Natural killer cell treated with Interleukin-12 subunit alpha and Interleukin-12 subunit beta and Interleukin-15 and Interleukin-18, amount 100 ng/mL, for 72 hours (primary cell): ENCODE measurements around the gene FARP2. TPM values are rescaled to one million over a fixed set of nuclear protein-coding genes. Genes with fewer than 3 reads are reported as not detected.
A peak's percentile ranks its signal among the peaks of the same experiment; 100 is the strongest.
"Not testable (repeated sequence)": the region's sequence is repeated elsewhere in the genome, so short reads cannot be mapped to it uniquely, and the experiment has no call there.

Experiments
- ATAC-seq, 2 donors: fragments of 150-1000 bp; cut with Tn5 transposase in 1 of 2; sonication (Bioruptor Pico), chemical (Tn5 transposase) in 1 of 2; 2 replicates each; pipeline ENCODE4 v1.10.0; 2021
- DNase-seq: peaks from one replicate; pipeline ENCODE4 v3.0.0; 2022; ENCODE audit warnings: low spot score
- H3K27ac Mint-ChIP-seq, 2 donors: 1 replicate in 1 of 2; 2 replicates in 1 of 2; pipeline ENCODE4 v1.8.0; 2022; ENCODE audit warnings: mixed read lengths in 2 of 2, mild to moderate bottlenecking in 1 of 2, moderate library complexity in 1 of 2
- H3K27me3 Mint-ChIP-seq, 2 donors: 1 replicate in 1 of 2; 2 replicates in 1 of 2; pipeline ENCODE4 v1.8.0; 2022; ENCODE audit warnings: mixed read lengths in 2 of 2
- H3K36me3 Mint-ChIP-seq: one replicate; pipeline ENCODE4 v1.8.0; 2022; ENCODE audit warnings: mixed read lengths
- H3K4me1 Mint-ChIP-seq, 2 donors: 1 replicate in 1 of 2; 2 replicates in 1 of 2; pipeline ENCODE4 v1.8.0; 2022; ENCODE audit warnings: low read depth in 2 of 2, mixed read lengths in 2 of 2, mild to moderate bottlenecking in 1 of 2
- H3K4me3 Mint-ChIP-seq: one replicate; pipeline ENCODE4 v1.8.0; 2022; ENCODE audit warnings: mixed read lengths
- H3K9me3 Mint-ChIP-seq: 2 replicates; pipeline ENCODE4 v1.8.0; 2022; ENCODE audit warnings: mixed read lengths
- total RNA-seq, 2 donors: library from RNA; stranded (reverse); gene quantifications; one replicate each; pipeline ENCODE4 v1.2.3, GENCODE V29; 2022

Gene FARP2
- total RNA-seq, 2 donors from 2014 or later: 49.2 to 77.3 TPM

DNA sequence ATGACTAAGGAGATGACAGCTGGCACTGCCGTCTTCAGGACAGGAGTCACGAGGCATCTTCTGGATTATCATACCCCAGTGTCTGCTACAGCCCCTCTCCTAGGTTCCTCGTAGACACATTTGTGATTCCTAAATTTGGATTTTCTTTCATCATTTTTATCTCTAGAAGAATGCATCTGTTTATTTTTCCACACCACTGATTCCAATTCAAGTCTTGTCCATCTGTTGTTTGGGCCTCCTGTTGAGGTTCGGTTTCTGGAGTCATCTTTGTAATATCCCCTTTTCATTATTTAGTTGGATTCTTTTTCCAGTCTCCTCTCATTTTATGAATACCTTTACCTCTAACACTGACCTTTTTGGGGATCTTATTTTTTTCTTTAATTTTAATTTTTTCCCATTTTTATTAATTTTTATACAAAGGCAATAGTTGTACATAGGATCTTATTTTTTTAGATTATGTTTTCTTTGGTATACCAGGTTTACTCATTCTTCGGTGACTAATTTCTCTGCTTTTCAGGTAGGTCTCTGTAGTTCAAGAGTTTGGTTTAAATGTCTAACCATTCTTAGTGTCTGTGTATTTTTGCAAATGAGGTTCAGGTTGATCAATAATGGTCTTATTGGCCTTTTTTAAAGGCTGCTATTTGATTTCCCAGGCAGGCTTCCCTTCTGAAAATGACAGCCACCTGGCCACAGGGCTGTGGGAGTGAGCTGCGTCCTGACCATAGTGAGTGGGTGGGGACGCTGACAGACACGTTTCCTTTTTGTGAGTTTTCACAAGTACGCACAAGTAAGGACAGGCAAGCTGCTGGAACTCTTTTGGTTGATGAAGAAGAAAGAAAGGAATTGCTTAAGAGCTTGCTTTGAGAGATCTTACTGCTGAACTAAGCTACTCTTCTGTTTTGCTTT lies 34.5 kb downstream of the FARP2 start:
- no peak for ATAC-seq

DNA sequence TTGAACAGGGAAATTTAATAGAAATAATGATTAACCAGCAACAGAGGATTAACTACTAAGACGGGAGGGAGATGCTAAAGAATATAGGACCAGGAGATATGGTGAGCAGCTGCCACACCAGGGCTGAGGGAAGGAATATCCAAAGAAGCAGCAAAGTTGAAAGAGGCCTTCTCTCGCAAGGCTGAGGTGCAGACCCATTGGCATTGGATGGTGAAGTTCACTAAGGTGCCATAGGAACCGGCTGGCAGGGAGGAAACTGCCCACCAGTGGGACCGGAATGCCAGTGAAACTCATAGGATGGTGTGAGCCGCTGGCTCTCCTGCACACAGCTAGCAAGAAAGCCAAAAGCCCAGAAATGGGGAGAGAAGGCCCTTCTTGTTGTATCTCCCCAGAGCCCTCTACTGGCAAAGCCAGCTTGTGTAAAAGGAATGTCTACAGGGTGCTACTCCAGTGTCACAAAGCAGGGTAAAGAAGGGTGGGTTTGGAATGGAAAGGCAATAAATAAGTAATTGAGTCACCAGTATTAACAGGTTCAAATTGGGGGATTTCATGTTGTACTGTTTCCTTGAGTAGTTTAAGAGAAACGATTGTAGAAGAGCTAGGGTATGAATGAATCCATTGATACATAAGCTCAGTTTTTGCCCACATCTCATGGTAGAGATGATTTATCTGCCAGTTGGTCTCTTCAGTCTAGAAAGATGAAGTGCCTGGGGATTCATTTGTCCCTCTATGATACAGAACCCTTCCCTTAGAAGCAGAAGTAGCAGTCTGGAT lies 36.0 kb downstream of the FARP2 start:
- H3K27ac Mint-ChIP-seq: peak overlapping the region in 1 of 2 donors; percentile 32

More for the DNA sequence above, 34.5 kb downstream of the FARP2 start:
- Mint-ChIP-seq H3K9me3 (no peaks in the 10 kb centered on the region), H3K4me3 (no peak overlapping the region), H3K27me3 (no peaks in the 10 kb centered on the region), H3K4me1 (peaks cover 3 to 6% of the 10 kb centered on the region in 2 donors), H3K36me3 (no peaks in the 10 kb centered on the region), H3K27ac (no peak overlapping the region)
- no peak for DNase-seq

DNA sequence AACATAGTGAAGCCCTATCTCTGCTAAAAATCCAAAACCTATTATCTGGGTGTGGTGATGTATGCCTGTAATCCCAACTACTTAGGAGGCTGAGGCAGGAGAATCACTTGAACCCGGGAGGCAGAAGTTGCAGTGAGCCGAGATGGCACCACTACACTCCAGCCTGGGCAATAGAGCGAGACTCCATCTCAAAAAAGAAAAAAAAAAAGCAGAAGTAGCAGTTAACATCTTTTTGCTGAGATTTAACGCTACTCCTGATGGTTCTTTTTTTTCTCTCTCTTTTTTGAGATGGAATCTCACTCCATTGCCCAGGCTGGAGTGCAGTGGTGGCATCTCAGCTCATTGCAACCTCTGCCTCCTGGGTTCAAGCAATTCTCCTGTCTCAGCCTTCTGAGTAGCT lies 36.7 kb downstream of the FARP2 start:
- not testable (repeated sequence) for H3K4me1 Mint-ChIP-seq, H3K4me3 Mint-ChIP-seq, H3K27ac Mint-ChIP-seq, H3K27me3 Mint-ChIP-seq, ATAC-seq, H3K36me3 Mint-ChIP-seq, DNase-seq, H3K9me3 Mint-ChIP-seq

More for the DNA sequence above, 36.0 kb downstream of the FARP2 start:
- Mint-ChIP-seq H3K4me1 (peaks cover 3 to 6% of the 10 kb centered on the region in 2 donors), H3K4me3 (no peak overlapping the region), H3K9me3 (no peaks in the 10 kb centered on the region), H3K36me3 (no peaks in the 10 kb centered on the region), H3K27me3 (no peaks in the 10 kb centered on the region)
- no peak for DNase-seq
- no peak for ATAC-seq

DNA sequence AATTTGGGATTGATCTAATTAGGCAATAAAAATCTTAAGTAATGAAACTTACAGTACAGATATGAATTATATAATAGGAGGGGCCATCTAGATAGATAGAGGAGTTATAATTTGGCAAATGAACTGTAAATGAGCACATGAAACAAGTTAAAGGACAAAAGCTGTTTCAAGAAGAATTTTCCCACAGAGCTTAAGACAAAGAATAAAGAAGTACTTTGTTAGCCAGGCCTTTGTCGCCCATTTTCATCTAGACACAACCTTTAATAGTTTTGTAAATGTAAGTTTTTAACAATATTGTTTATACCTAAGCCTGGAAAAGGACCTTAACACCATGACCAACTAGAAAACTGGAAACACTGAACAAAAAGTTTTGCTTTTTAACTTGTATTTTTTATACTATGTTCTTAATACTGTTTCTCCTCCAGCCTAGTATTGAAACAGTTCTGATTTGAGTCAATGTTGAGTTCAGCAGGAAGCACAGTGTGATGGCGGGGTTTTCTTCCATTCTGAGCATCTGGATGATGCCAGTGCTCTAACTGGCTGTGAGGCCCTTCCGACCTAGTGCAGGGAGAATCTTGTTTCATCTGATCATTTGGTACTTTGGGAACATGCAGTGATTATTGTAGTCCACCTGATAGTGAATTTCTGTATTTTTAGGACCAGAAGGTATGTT lies 37.6 kb downstream of the FARP2 start:
- Mint-ChIP-seq H3K27me3 (no peaks in the 10 kb centered on the region), H3K4me3 (no peak overlapping the region), H3K27ac (no peak overlapping the region), H3K36me3 (no peaks in the 10 kb centered on the region), H3K9me3 (no peaks in the 10 kb centered on the region), H3K4me1 (peaks cover 3 to 6% of the 10 kb centered on the region in 2 donors)
- DNase-seq (no peak), ATAC-seq (peak in 1 of 2 donors; percentile 70)

DNA sequence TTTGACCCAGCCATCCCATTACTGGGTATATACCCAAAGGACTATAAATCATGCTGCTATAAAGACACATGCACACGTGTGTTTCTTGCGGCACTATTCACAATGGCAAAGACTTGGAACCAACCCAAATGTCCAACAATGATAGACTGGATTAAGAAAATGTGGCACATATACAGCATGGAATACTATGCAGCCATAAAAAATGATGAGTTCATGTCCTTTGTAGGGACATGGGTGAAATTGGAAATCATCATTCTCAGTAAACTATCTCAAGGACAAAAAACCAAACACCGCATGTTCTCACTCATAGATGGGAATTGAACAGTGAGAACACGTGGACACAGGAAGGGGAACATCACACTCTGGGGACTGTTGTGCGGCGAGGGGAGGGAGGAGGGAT lies 40.7 kb downstream of the FARP2 start:
- DNase-seq, H3K9me3 Mint-ChIP-seq, H3K4me3 Mint-ChIP-seq, H3K27ac Mint-ChIP-seq, H3K4me1 Mint-ChIP-seq, H3K36me3 Mint-ChIP-seq, H3K27me3 Mint-ChIP-seq, ATAC-seq: not testable (repeated sequence)

- H3K9me3 Mint-ChIP-seq: no peaks in the 10 kb centered on the region
- ATAC-seq (no peak), DNase-seq (no peak)
- no peaks in the 10 kb centered on the region for H3K36me3 Mint-ChIP-seq
- H3K4me1 Mint-ChIP-seq: no peaks in the 10 kb centered on the region
- H3K4me3 Mint-ChIP-seq: no peak overlapping the region
- H3K27ac Mint-ChIP-seq: no peak overlapping the region
- H3K27me3 Mint-ChIP-seq: no peaks in the 10 kb centered on the region
Observed at GRCh38 chr2:241399941-241400922, 44.1 kb downstream of the FARP2 start.

DNA sequence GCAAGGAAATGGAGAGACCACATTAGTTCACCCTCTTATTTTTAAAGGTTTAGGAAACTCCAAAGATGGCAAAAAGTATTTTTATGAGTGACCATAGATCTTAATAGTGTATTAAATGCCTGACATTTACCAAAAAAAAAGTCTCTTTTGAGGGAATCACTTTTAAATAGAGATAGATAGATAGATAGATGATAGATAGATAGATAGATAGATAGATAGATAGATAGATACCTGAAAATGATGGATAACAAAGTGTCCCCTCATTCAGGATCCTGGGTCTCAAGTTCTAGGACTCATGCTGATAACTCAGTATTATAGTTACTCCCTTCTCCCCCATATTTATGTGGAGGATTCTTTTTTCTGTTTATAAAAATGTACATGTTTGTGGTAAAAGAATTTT lies 52.8 kb downstream of the FARP2 start:
- no peaks in the 10 kb centered on the region for H3K27me3 Mint-ChIP-seq
- DNase-seq (no peak), ATAC-seq (no peak)
- H3K36me3 Mint-ChIP-seq: no peaks in the 10 kb centered on the region
- no peaks in the 10 kb centered on the region for H3K4me1 Mint-ChIP-seq
- no peak overlapping the region for H3K27ac Mint-ChIP-seq
- H3K4me3 Mint-ChIP-seq: no peak overlapping the region
- no peaks in the 10 kb centered on the region for H3K9me3 Mint-ChIP-seq

DNA sequence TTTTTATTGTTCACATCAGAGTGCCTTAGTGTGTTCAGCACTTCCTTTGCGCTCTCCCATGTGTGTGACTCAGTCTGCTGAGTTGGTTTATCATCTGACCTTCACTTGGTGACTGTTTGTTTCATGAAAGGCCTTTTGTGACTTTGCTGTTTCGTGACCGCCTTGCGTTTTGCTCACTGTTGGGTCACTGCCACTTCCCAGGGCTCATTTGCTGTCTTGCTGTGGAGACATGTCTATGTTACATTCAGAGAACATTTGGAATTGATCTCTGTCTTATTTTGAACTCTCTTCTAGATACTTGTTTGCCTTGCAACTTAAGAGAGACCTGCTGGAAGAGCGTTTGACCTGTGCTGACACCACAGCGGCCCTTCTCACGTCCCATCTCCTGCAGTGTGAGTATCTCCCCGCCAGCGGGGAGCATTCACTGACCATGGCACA lies 54.7 kb downstream of the FARP2 start:
- no peaks in the 10 kb centered on the region for H3K9me3 Mint-ChIP-seq
- no peaks in the 10 kb centered on the region for H3K27me3 Mint-ChIP-seq
- H3K27ac Mint-ChIP-seq: no peak overlapping the region
- no peaks in the 10 kb centered on the region for H3K36me3 Mint-ChIP-seq
- DNase-seq (no peak), ATAC-seq (no peak)
- H3K4me3 Mint-ChIP-seq: no peak overlapping the region
- H3K4me1 Mint-ChIP-seq: no peaks in the 10 kb centered on the region

- no peak for ATAC-seq
- no peaks in the 10 kb centered on the region for H3K4me1 Mint-ChIP-seq
- H3K4me3 Mint-ChIP-seq: no peak overlapping the region
- H3K9me3 Mint-ChIP-seq: no peaks in the 10 kb centered on the region
- H3K27me3 Mint-ChIP-seq: no peaks in the 10 kb centered on the region
- no peaks in the 10 kb centered on the region for H3K36me3 Mint-ChIP-seq
- no peak for DNase-seq
- no peak overlapping the region for H3K27ac Mint-ChIP-seq
Observed at GRCh38 chr2:241412144-241412543, 56.1 kb downstream of the FARP2 start.

DNA sequence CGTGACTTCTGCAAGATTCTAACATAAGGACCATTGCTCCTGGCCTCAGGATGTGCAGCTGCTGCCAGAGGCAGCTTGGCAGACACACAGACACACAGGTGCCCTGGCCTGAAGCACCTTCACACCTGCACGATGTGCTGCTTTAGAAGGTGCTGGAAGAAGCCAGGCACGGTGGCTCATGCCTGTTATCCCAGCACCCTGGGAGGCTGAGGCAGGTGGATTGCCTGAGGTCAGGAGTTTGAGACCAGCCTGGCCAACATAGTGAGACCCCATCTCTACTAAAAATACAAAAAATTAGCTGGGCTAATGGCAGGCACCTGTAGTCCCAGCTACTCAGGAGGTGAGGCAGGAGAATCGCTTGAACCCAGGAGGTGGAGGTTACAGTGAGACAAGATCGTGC lies 57.4 kb downstream of the FARP2 start:
- not testable (repeated sequence) for ATAC-seq, H3K27ac Mint-ChIP-seq, H3K27me3 Mint-ChIP-seq, DNase-seq, H3K4me3 Mint-ChIP-seq, H3K4me1 Mint-ChIP-seq, H3K36me3 Mint-ChIP-seq, H3K9me3 Mint-ChIP-seq

DNA sequence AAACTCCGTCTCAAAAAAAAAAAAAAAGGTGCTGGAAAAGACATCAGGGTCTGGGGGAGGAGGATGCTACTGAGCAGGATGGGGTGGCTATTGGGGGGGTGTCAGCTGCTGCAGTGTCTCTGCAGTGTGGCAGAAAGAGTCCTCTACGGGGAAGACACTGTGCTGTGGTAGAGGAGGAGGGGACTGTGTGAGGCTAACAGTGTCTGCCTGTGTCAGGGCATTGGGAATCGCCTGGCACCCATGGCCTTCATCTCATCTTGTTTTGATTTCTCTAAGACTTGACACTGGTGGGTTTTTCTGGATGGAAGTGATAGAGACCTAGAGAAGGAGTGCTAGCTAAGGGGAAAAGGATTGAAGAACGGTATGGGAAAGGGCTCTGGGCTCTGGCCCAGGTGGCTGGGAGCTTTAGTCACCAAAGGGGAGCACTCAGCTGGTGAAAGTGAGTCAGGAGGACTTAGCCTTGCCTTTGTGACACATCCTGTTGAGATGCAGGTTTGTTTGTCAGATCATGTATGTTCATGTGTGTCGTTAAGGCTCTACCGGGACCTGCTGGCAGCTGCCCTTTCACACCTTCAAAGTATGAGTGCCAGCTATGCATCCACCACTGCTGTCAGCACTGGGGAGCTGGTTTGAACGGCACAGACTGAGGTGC lies 58.0 kb downstream of the FARP2 start:
- no peaks in the 10 kb centered on the region for H3K9me3 Mint-ChIP-seq
- no peak overlapping the region for H3K27ac Mint-ChIP-seq
- no peaks in the 10 kb centered on the region for H3K27me3 Mint-ChIP-seq
- no peaks in the 10 kb centered on the region for H3K4me1 Mint-ChIP-seq
- H3K4me3 Mint-ChIP-seq: no peak overlapping the region
- ATAC-seq (no peak), DNase-seq (no peak)
- H3K36me3 Mint-ChIP-seq: no peaks in the 10 kb centered on the region

- H3K27ac Mint-ChIP-seq: no peak overlapping the region
- H3K4me1 Mint-ChIP-seq: no peaks in the 10 kb centered on the region
- no peak overlapping the region for H3K4me3 Mint-ChIP-seq
- no peaks in the 10 kb centered on the region for H3K36me3 Mint-ChIP-seq
- DNase-seq (no peak), ATAC-seq (no peak)
- no peaks in the 10 kb centered on the region for H3K9me3 Mint-ChIP-seq
- no peaks in the 10 kb centered on the region for H3K27me3 Mint-ChIP-seq
Observed at GRCh38 chr2:241415196-241415595, 59.1 kb downstream of the FARP2 start.
